Esophagus muscularis mucosa (tissue), 4 donors: ENCODE results near the gene PRKCE. TPM values are rescaled to one million over a fixed set of nuclear protein-coding genes. Genes with fewer than 3 reads are reported as not detected.

Experiments used
- DNase-seq: peaks from one replicate; pipeline ENCODE4 v3.0.0-alpha.2; 2017; ENCODE audit errors: extremely low spot score
- H3K27ac ChIP-seq, 4 donors: fragments of 200-600 bp; sonication (generic); replicated peaks in 1 of 4; 1 replicate in 3 of 4; 2 replicates in 1 of 4; pipeline ENCODE4 v1.5.1; 2016 to 2019; ENCODE audit warnings: mild to moderate bottlenecking in 1 of 4
- H3K27me3 ChIP-seq, 4 donors: fragments of 200-600 bp; sonication (generic); one replicate each; pipeline versions ENCODE4 v1.5.1 to v1.6.0; 2016 to 2019
- H3K36me3 ChIP-seq, 4 donors: fragments of 200-600 bp; sonication (generic); one replicate each; pipeline ENCODE4 v1.5.1; 2016 to 2019
- H3K4me1 ChIP-seq, 4 donors: fragments of 200-600 bp; sonication (generic); one replicate each; pipeline ENCODE4 v1.5.1; 2016 to 2019
- H3K4me3 ChIP-seq, 4 donors: fragments of 200-600 bp; sonication (generic); 1 replicate in 2 of 4; 2 replicates in 2 of 4; pipeline ENCODE4 v1.5.1; 2016 to 2019; ENCODE audit warnings: mild to moderate bottlenecking in 4 of 4, moderate library complexity in 1 of 4
- H3K9me3 ChIP-seq, 4 donors: fragments of 200-600 bp; sonication (generic); 1 replicate in 3 of 4; 2 replicates in 1 of 4; pipeline ENCODE4 v1.5.1; 2016 to 2019
- EP300 ChIP-seq: sonication (generic); formaldehyde crosslinking; IDR thresholded peaks from one replicate; pipeline ENCODE4 v1.6.1; 2017; ENCODE audit warnings: antibody characterized with exemption
- POLR2A ChIP-seq: fragments of 450-650 bp; IDR thresholded peaks from one replicate; pipeline ENCODE4 v1.6.1; 2017; ENCODE audit warnings: antibody characterized with exemption, moderate library complexity, mild to moderate bottlenecking, low read depth
- POLR2AphosphoS5 ChIP-seq, 2 donors: sonication (generic); formaldehyde crosslinking; IDR thresholded peaks; one replicate each; pipeline ENCODE4 v1.6.1; 2017; ENCODE audit warnings: antibody characterized with exemption in 2 of 2
- WGBS: methylation state at CpG from one replicate; pipeline ENCODE4 v1.1.5; 2018; 5-methylcytosine and 5-hydroxymethylcytosine counted together
- intact Hi-C: fragments of 100-400 bp; cut with DNase I; formaldehyde crosslinking; loops from one replicate; pipeline ENCODE4 v1.15.1; 2023
- total RNA-seq, 4 donors: library from RNA; depleted of rRNA; stranded (reverse); fragments of >200 nt; gene quantifications; one replicate each; pipeline versions ENCODE4 v1.1.0 to v1.2.1, GENCODE V29; 2016
- TF ChIP-seq, protein P1 (sequence below), 3 experiments: fragments of 200-600 bp in 2 of 3; fragments of 450-650 bp in 1 of 3; sonication (generic) in 2 of 3; IDR thresholded peaks; one replicate each; pipeline ENCODE4 v1.5.1; 2017 to 2019; ENCODE audit warnings: antibody characterized with exemption in 3 of 3, mild to moderate bottlenecking in 2 of 3, moderate library complexity in 1 of 3

Gene PRKCE
- total RNA-seq, 4 donors from 2014 or later: 11.6 to 21.1 (median 13.0) TPM

GRCh38 chr2:46064396-46064795, 412.9 kb downstream of the PRKCE start:
- Histone ChIP-seq H3K36me3 (peaks cover 0 to 4% (median 0%) of the 10 kb centered on the region in 4 donors), H3K4me1 (peaks cover 9 to 25% (median 11%) of the 10 kb centered on the region in 4 donors), H3K4me3 (no peak overlapping the region), H3K27ac (no peak overlapping the region), H3K9me3 (no peaks in the 10 kb centered on the region), H3K27me3 (no peaks in the 10 kb centered on the region)
- no peak for DNase-seq
- 97% methylated on average over 1 of the region's 1 CpG for WGBS
- intact Hi-C loops: loop anchor here (5.0 kb wide), 1 partner anchor 303 kb away; no protein-coding TSS in a partner anchor
- TF ChIP-seq POLR2AphosphoS5 (IDR thresholded peaks at IDR 0.05) (no peak), EP300 (no peak), POLR2A (no peak)
- TF ChIP-seq, protein P1, sequence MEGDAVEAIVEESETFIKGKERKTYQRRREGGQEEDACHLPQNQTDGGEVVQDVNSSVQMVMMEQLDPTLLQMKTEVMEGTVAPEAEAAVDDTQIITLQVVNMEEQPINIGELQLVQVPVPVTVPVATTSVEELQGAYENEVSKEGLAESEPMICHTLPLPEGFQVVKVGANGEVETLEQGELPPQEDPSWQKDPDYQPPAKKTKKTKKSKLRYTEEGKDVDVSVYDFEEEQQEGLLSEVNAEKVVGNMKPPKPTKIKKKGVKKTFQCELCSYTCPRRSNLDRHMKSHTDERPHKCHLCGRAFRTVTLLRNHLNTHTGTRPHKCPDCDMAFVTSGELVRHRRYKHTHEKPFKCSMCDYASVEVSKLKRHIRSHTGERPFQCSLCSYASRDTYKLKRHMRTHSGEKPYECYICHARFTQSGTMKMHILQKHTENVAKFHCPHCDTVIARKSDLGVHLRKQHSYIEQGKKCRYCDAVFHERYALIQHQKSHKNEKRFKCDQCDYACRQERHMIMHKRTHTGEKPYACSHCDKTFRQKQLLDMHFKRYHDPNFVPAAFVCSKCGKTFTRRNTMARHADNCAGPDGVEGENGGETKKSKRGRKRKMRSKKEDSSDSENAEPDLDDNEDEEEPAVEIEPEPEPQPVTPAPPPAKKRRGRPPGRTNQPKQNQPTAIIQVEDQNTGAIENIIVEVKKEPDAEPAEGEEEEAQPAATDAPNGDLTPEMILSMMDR (IDR thresholded peaks at IDR 0.05): no peak

DNA sequence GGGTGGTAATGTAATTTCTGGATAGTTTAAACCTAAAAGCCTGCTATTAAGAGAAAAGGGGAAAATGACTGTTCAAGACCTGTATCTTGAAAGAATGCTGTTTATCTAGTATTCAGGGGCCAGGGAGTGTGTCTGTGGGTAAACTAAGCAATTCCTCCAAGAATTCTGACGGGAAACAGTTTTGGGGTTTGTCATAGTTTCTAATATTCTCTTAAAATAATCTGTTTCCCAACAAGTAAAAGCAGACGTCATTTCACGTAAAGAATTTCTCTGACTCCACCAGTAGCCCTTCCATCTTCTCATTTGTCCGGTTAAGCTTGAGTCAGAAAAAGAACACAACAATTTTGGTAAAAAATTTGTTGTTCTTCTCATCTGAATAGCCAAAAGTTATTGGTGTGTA, 413.7 kb downstream of the PRKCE start:
- H3K36me3 ChIP-seq: peaks cover 0 to 4% (median 0%) of the 10 kb centered on the region in 4 donors
- intact Hi-C loops: loop anchor here (5.0 kb wide), 1 partner anchor 227 kb away; no protein-coding TSS in a partner anchor
- no peak overlapping the region for H3K27ac ChIP-seq
- H3K4me1 ChIP-seq: peaks cover 9 to 25% (median 11%) of the 10 kb centered on the region in 4 donors
- no peaks in the 10 kb centered on the region for H3K27me3 ChIP-seq
- WGBS: 96% methylated on average over 4 of the region's 4 CpGs
- no peak for DNase-seq
- no peaks in the 10 kb centered on the region for H3K9me3 ChIP-seq
- no peak overlapping the region for H3K4me3 ChIP-seq
- TF ChIP-seq POLR2AphosphoS5 (IDR thresholded peaks at IDR 0.05) (no peak), EP300 (no peak), POLR2A (no peak)
- TF ChIP-seq, protein P1 (IDR thresholded peaks at IDR 0.05): no peak

- no peaks in the 10 kb centered on the region for H3K9me3 ChIP-seq
- H3K27ac ChIP-seq: peak overlapping the region in 1 of 4 donors; percentile 6
- DNase-seq: no peak
- no peak overlapping the region for H3K4me3 ChIP-seq
- peaks cover 0 to 4% (median 0%) of the 10 kb centered on the region in 4 donors for H3K36me3 ChIP-seq
- H3K27me3 ChIP-seq: no peaks in the 10 kb centered on the region
- H3K4me1 ChIP-seq: peaks cover 9 to 25% (median 11%) of the 10 kb centered on the region in 4 donors
- WGBS: 92% methylated on average over 3 of the region's 3 CpGs
- intact Hi-C loops: loop anchor here (5.0 kb wide), 1 partner anchor 226 kb away; no protein-coding TSS in a partner anchor
- TF ChIP-seq EP300 (no peak), POLR2A (no peak), POLR2AphosphoS5 (IDR thresholded peaks at IDR 0.05) (no peak)
- TF ChIP-seq, protein P1 (IDR thresholded peaks at IDR 0.05): no peak
Measured at GRCh38 chr2:46066116-46066515, 414.6 kb downstream of the PRKCE start.

DNA sequence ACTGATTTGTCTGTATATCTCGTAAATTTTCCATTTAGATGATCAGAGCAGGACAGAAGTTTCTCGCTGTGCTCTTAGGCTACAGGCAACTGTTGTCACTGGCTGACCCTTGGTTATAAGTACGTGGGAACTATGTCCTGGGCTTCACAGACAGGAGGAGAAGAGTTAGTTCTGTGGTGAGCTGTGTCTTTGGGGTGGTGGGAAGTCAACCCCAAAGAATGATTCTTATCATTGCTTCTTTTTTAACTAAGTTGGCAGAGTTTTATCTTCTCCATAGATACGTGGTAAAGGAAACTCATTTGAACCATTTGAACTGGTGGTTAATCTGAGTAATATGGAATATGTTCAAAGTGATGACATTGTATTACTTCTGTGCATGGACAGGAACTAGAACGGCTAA, 415.1 kb downstream of the PRKCE start:
- intact Hi-C loops: loop anchor here (5.0 kb wide), 1 partner anchor 226 kb away; no protein-coding TSS in a partner anchor

DNA sequence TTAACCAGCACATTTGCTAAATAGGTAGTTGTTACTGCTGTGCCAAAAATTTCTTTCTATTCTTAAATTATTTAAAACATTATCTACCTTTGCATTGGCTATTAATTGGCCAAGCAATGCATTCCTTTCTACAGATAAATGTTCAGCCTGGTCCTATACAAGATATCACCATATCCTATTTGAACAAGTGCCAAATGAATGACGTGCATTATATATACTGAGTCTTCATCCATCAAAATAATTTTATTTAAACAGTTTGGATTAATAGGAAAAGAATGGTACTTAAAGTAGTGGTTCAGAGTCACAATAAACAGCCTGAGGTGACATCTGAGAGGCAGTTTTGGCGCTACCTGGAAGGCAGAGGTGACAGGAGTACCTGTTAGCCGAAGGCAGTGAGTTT, 415.6 kb downstream of the PRKCE start:
- H3K27ac ChIP-seq: peak overlapping the region in 1 of 4 donors; percentile 8
- 78% methylated on average over 3 of the region's 3 CpGs for WGBS
- intact Hi-C loops: loop anchor here (5.0 kb wide), 1 partner anchor 225 kb away; no protein-coding TSS in a partner anchor
- no peak for DNase-seq
- H3K9me3 ChIP-seq: no peaks in the 10 kb centered on the region
- TF ChIP-seq EP300: no peak
- TF ChIP-seq, protein P1 (IDR thresholded peaks at IDR 0.05): no peak
- no peak for TF ChIP-seq POLR2A
- TF ChIP-seq POLR2AphosphoS5 (IDR thresholded peaks at IDR 0.05): no peak
- H3K4me1 ChIP-seq: peaks cover 9 to 25% (median 11%) of the 10 kb centered on the region in 4 donors
- peaks cover 0 to 2% (median 0%) of the 10 kb centered on the region in 4 donors for H3K36me3 ChIP-seq
- H3K27me3 ChIP-seq: no peaks in the 10 kb centered on the region
- H3K4me3 ChIP-seq: no peak overlapping the region

More for the DNA sequence above, 415.1 kb downstream of the PRKCE start:
- Histone ChIP-seq H3K27ac (no peak overlapping the region), H3K36me3 (peaks cover 0 to 4% (median 0%) of the 10 kb centered on the region in 4 donors), H3K4me3 (no peak overlapping the region), H3K4me1 (peaks cover 9 to 25% (median 11%) of the 10 kb centered on the region in 4 donors), H3K9me3 (no peaks in the 10 kb centered on the region), H3K27me3 (no peaks in the 10 kb centered on the region)
- WGBS: 95% methylated on average over 5 of the region's 5 CpGs
- TF ChIP-seq POLR2A (no peak), EP300 (no peak)
- no peak for DNase-seq
